Esophagus (tissue), 2 donors: ENCODE data around the gene EHMT2. TPM values are rescaled to one million over a fixed set of nuclear protein-coding genes. Genes with fewer than 3 reads are reported as not detected.
"Not testable (repeated sequence)": the region's sequence is repeated elsewhere in the genome, so short reads cannot be mapped to it uniquely, and the experiment has no call there.

Experiments
- H3K27ac ChIP-seq, 2 donors: one replicate each; pipeline ENCODE4 v1.5.1; 2013; ENCODE audit warnings: low read depth in 2 of 2, mild to moderate bottlenecking in 2 of 2, inconsistent platforms in 1 of 2, low read length in 1 of 2, moderate library complexity in 1 of 2
- H3K27me3 ChIP-seq, 2 donors: one replicate each; pipeline ENCODE4 v1.6.1; 2013; ENCODE audit warnings: low read length in 2 of 2, control low read depth in 1 of 2, mild to moderate bottlenecking in 1 of 2; ENCODE audit not compliant: insufficient read depth in 2 of 2, control insufficient read depth in 1 of 2
- H3K36me3 ChIP-seq, 2 donors: one replicate each; pipeline ENCODE4 v1.6.1; 2013; ENCODE audit warnings: low read length in 1 of 2; ENCODE audit not compliant: control insufficient read depth in 2 of 2, insufficient read depth in 2 of 2
- H3K4me1 ChIP-seq, 2 donors: one replicate each; pipeline ENCODE4 v1.6.1; 2013; ENCODE audit warnings: low read length in 1 of 2; ENCODE audit not compliant: control insufficient read depth in 2 of 2, insufficient read depth in 2 of 2
- H3K4me3 ChIP-seq, 2 donors: one replicate each; pipeline ENCODE4 v1.5.1; 2013; ENCODE audit warnings: low read length in 2 of 2, mild to moderate bottlenecking in 2 of 2, low read depth in 1 of 2, moderate library complexity in 1 of 2
- H3K9me3 ChIP-seq, 2 donors: one replicate each; pipeline ENCODE4 v1.6.1; 2013; ENCODE audit warnings: mild to moderate bottlenecking in 2 of 2, low read depth in 1 of 2, low read length in 1 of 2, moderate library complexity in 1 of 2; ENCODE audit not compliant: control insufficient read depth in 2 of 2, insufficient read depth in 1 of 2
- WGBS, 2 donors: extraction: QIAGEN DNeasy Blood & Tissue Kit; methylation state at CpG; one replicate each; pipeline ENCODE4 v1.1.7; 2013; 5-methylcytosine and 5-hydroxymethylcytosine counted together
- polyA plus RNA-seq, 2 donors: library from polyadenylated mRNA; stranded (reverse); fragments of 200-250 nt; gene quantifications; one replicate each; pipeline ENCODE4 v1.2.3, GENCODE V29; 2013
- donor health status: healthy with polysubstance abuse.
- donor health status: Bipolar disorder and iron deficiency.

Gene EHMT2
- polyA plus RNA-seq, 2 donors: 27.2 to 39.6 TPM

GRCh38 chr6:31857774-31858173, 39.7 kb downstream of the EHMT2 start:
- not testable (repeated sequence) for H3K27ac ChIP-seq, H3K4me1 ChIP-seq, H3K9me3 ChIP-seq, H3K27me3 ChIP-seq, H3K4me3 ChIP-seq
- 91 to 94% methylated on average over 8 of the region's 8 CpGs for WGBS, 2 donors
- peaks cover 0 to 14% of the 10 kb centered on the region in 2 donors for H3K36me3 ChIP-seq

GRCh38 chr6:31851980-31852718, 45.3 kb downstream of the EHMT2 start:
- not testable (repeated sequence) for H3K36me3 ChIP-seq, H3K4me3 ChIP-seq, H3K9me3 ChIP-seq, H3K27me3 ChIP-seq, H3K27ac ChIP-seq, H3K4me1 ChIP-seq
- WGBS, 2 donors: 90 to 91% methylated on average over 35 of the region's 35 CpGs

- no peak overlapping the region for H3K27ac ChIP-seq
- H3K4me1 ChIP-seq: no peaks in the 10 kb centered on the region
- no peaks in the 10 kb centered on the region for H3K36me3 ChIP-seq
- 58 to 63% methylated on average over 2 of the region's 2 CpGs for WGBS, 2 donors
- no peaks in the 10 kb centered on the region for H3K27me3 ChIP-seq
- no peak overlapping the region for H3K4me3 ChIP-seq
- peaks cover 0 to 2% of the 10 kb centered on the region in 2 donors for H3K9me3 ChIP-seq
These were observed 46.0 kb downstream of the EHMT2 start for GRCh38 chr6:31851485-31851832.

- H3K4me3 ChIP-seq: no peak overlapping the region
- H3K4me1 ChIP-seq: no peaks in the 10 kb centered on the region
- no peak overlapping the region for H3K27ac ChIP-seq
- H3K36me3 ChIP-seq: no peaks in the 10 kb centered on the region
- whole genome bisulfite sequencing, 2 donors: 94 to 97% methylated on average over 2 of the region's 2 CpGs
- no peaks in the 10 kb centered on the region for H3K27me3 ChIP-seq
- peaks cover 0 to 2% of the 10 kb centered on the region in 2 donors for H3K9me3 ChIP-seq
These were observed 46.6 kb downstream of the EHMT2 start for GRCh38 chr6:31850765-31851484.

GRCh38 chr6:31847276-31847978, 50.1 kb downstream of the EHMT2 start:
- H3K36me3 ChIP-seq: no peaks in the 10 kb centered on the region
- H3K4me1 ChIP-seq: no peaks in the 10 kb centered on the region
- H3K4me3 ChIP-seq: no peak overlapping the region
- H3K9me3 ChIP-seq: no peaks in the 10 kb centered on the region
- H3K27ac ChIP-seq: no peak overlapping the region
- H3K27me3 ChIP-seq: no peaks in the 10 kb centered on the region
- 81 to 84% methylated on average over 2 of the region's 2 CpGs for WGBS, 2 donors

GRCh38 chr6:31844507-31844906, 53.0 kb downstream of the EHMT2 start:
- Histone ChIP-seq H3K9me3 (no peaks in the 10 kb centered on the region), H3K4me3 (no peak overlapping the region), H3K27ac (no peak overlapping the region), H3K27me3 (no peaks in the 10 kb centered on the region), H3K4me1 (no peaks in the 10 kb centered on the region), H3K36me3 (no peaks in the 10 kb centered on the region)
- 86 to 94% methylated on average over 3 of the region's 3 CpGs for whole genome bisulfite sequencing, 2 donors

GRCh38 chr6:31842053-31842452, 55.4 kb downstream of the EHMT2 start:
- H3K36me3 ChIP-seq: peaks cover 0 to 14% of the 10 kb centered on the region in 2 donors

GRCh38 chr6:31839779-31840126, 57.7 kb downstream of the EHMT2 start:
- 87 to 89% methylated on average over 8 of the region's 8 CpGs for WGBS, 2 donors
- not testable (repeated sequence) for H3K27ac ChIP-seq, H3K4me3 ChIP-seq, H3K27me3 ChIP-seq, H3K4me1 ChIP-seq, H3K9me3 ChIP-seq
- peaks cover 0 to 14% of the 10 kb centered on the region in 2 donors for H3K36me3 ChIP-seq

More at GRCh38 chr6:31842053-31842452, 55.4 kb downstream of the EHMT2 start:
- Histone ChIP-seq H3K27me3 (no peaks in the 10 kb centered on the region), H3K27ac (peak overlapping the region in 1 of 2 donors; percentile 35), H3K4me1 (peaks cover 0 to 3% of the 10 kb centered on the region in 2 donors), H3K9me3 (no peaks in the 10 kb centered on the region), H3K4me3 (no peak overlapping the region)
- 62 to 69% methylated on average over 9 of the region's 9 CpGs for WGBS, 2 donors

- Histone ChIP-seq H3K27me3 (no peaks in the 10 kb centered on the region), H3K4me3 (no peak overlapping the region), H3K9me3 (no peaks in the 10 kb centered on the region), H3K36me3 (peaks cover 0 to 14% of the 10 kb centered on the region in 2 donors), H3K4me1 (peaks cover 0 to 5% of the 10 kb centered on the region in 2 donors), H3K27ac (no peak overlapping the region)
- WGBS, 2 donors: 96 to 98% methylated on average over 3 of the region's 3 CpGs
These were observed 58.5 kb downstream of the EHMT2 start for GRCh38 chr6:31838968-31839367.
